Fibroblast of lung (primary cell): ENCODE data around the gene KRTAP4-4. TPM values are rescaled to one million over a fixed set of nuclear protein-coding genes. Genes with fewer than 3 reads are reported as not detected.

Experiments
- DNase-seq, 2 donors: peaks; one replicate each; pipeline versions ENCODE4 v3.0.0 to v3.0.0-alpha.2; 2010; ENCODE audit warnings: low read depth in 2 of 2
- H2AFZ ChIP-seq: 2 replicates; pipeline ENCODE4 v1.5.1; 2012; ENCODE audit warnings: low read length, control low read depth, inconsistent platforms
- H3K27ac ChIP-seq: 2 replicates; pipeline ENCODE4 v1.5.1; 2011; ENCODE audit warnings: low read length, control low read depth; ENCODE audit not compliant: insufficient read depth
- H3K27me3 ChIP-seq: 2 replicates; pipeline ENCODE4 v1.5.1; 2011; ENCODE audit warnings: mild to moderate bottlenecking, low read length; ENCODE audit not compliant: control insufficient read depth, insufficient read depth
- H3K36me3 ChIP-seq: 2 replicates; pipeline ENCODE4 v1.5.1; 2011; ENCODE audit warnings: low read length; ENCODE audit not compliant: control insufficient read depth, insufficient read depth
- H3K4me1 ChIP-seq: 2 replicates; pipeline ENCODE4 v1.5.1; 2011; ENCODE audit warnings: low read length; ENCODE audit not compliant: control insufficient read depth, insufficient read depth; ENCODE audit errors: extremely low read depth
- H3K4me2 ChIP-seq: 2 replicates; pipeline ENCODE4 v1.5.1; 2011; ENCODE audit warnings: low read length, control low read depth; ENCODE audit not compliant: insufficient read depth; ENCODE audit errors: extremely low read depth
- H3K4me3 ChIP-seq, 4 experiments: fragments of 200-600 bp in 1 of 4; sonication (generic) in 1 of 4; replicated peaks in 1 of 4; 2 replicates each; pipeline ENCODE4 v1.5.1; 2011 to 2016; ENCODE audit warnings: low read length in 4 of 4, low read depth in 3 of 4, mild to moderate bottlenecking in 3 of 4, control low read depth in 2 of 4, inconsistent platforms in 1 of 4, mixed read lengths in 1 of 4; ENCODE audit not compliant: insufficient read depth in 1 of 4; ENCODE audit errors: control extremely low read depth in 1 of 4
- H3K79me2 ChIP-seq: 2 replicates; pipeline ENCODE4 v1.5.1; 2012; ENCODE audit warnings: mild to moderate bottlenecking, low read length, inconsistent platforms; ENCODE audit not compliant: control insufficient read depth, insufficient read depth
- H3K9ac ChIP-seq: 2 replicates; pipeline ENCODE4 v1.5.1; 2011; ENCODE audit warnings: mild to moderate bottlenecking, low read length, control low read depth; ENCODE audit not compliant: insufficient read depth
- H3K9me3 ChIP-seq: 2 replicates; pipeline ENCODE4 v1.5.1; 2012; ENCODE audit warnings: low read depth, low read length; ENCODE audit not compliant: control insufficient read depth, insufficient read depth
- H4K20me1 ChIP-seq: 2 replicates; pipeline ENCODE4 v1.5.1; 2011; ENCODE audit warnings: low read length; ENCODE audit not compliant: control insufficient read depth, insufficient read depth; ENCODE audit errors: extremely low read depth
- CTCF ChIP-seq, 2 donors: IDR thresholded peaks in 1 of 2; conservative IDR thresholded peaks in 1 of 2; 1 replicate in 1 of 2; 2 replicates in 1 of 2; pipeline ENCODE4 v1.5.1; 2011 to 2012; ENCODE audit warnings: low read length in 2 of 2, control low read depth in 1 of 2, inconsistent platforms in 1 of 2, low read depth in 1 of 2, mild to moderate bottlenecking in 1 of 2
- EZH2 ChIP-seq: IDR thresholded peaks from 2 replicates; pipeline ENCODE4 v1.5.1; 2012; ENCODE audit warnings: low read length, control low read depth, mild to moderate bottlenecking; ENCODE audit errors: missing control alignments
- polyA plus RNA-seq, 2 donors: library from polyadenylated mRNA; depleted of rRNA in 1 of 2; stranded (reverse) in 1 of 2; unstranded in 1 of 2; fragments of >200 nt; gene quantifications; 2 replicates each; pipeline ENCODE4 v1.2.1, GENCODE V29; 2011 to 2012; ENCODE audit warnings: missing spikeins in 1 of 2
- total RNA-seq: library from RNA; depleted of rRNA; stranded (reverse); fragments of >200 nt; gene quantifications from 2 replicates; pipeline ENCODE4 v1.2.1, GENCODE V29; 2014

Gene KRTAP4-4
- total and polyA plus RNA-seq, 2 donors (not counting 1 experiment from before 2014, with no cell fraction given): not detected

- no peaks in the 10 kb centered on the region for H3K9me3 ChIP-seq
- no peak overlapping the region for H2AFZ ChIP-seq
- H3K9ac ChIP-seq: no peak overlapping the region
- no peaks in the 10 kb centered on the region for H3K27me3 ChIP-seq
- no peaks in the 10 kb centered on the region for H3K79me2 ChIP-seq
- no peaks in the 10 kb centered on the region for H3K36me3 ChIP-seq
- TF ChIP-seq EZH2 (no peak), CTCF (conservative IDR thresholded peaks at IDR 0.05 in 1 of 2, IDR thresholded peaks at IDR 0.05 in 1 of 2; ENCODE audit: low read depth in 1 of 2, low read length in 2 of 2) (no peak)
- H4K20me1 ChIP-seq: no peaks in the 10 kb centered on the region
- H3K4me1 ChIP-seq: no peaks in the 10 kb centered on the region
- DNase-seq: no peak
- no peak overlapping the region for H3K4me2 ChIP-seq
- no peak overlapping the region for H3K27ac ChIP-seq
- no peak overlapping the region for H3K4me3 ChIP-seq
These were observed 44.3 kb downstream of the KRTAP4-4 start for GRCh38 chr17:41116297-41116696.

GRCh38 chr17:41111151-41111885, 49.2 kb downstream of the KRTAP4-4 start:
- Histone ChIP-seq H3K27me3 (no peaks in the 10 kb centered on the region), H3K36me3 (no peaks in the 10 kb centered on the region), H3K4me1 (peaks cover 3% of the 10 kb centered on the region), H3K79me2 (no peaks in the 10 kb centered on the region), H2AFZ (no peak overlapping the region), H3K9ac (no peak overlapping the region), H3K4me2 (no peak overlapping the region), H4K20me1 (no peaks in the 10 kb centered on the region), H3K9me3 (no peaks in the 10 kb centered on the region), H3K4me3 (no peak overlapping the region), H3K27ac (no peak overlapping the region)
- no peak for DNase-seq
- no peak for TF ChIP-seq EZH2

Other genes starting within 250 kb of the KRTAP4-4 start
Only the 30 nearest of the 40 such genes appear.
- not detected in 2 replicates for gene KRTAP3-1, start 151.6 kb downstream of the KRTAP4-4 start, total RNA-seq
- gene KRTAP3-1, start 151.6 kb downstream of the KRTAP4-4 start, polyA plus RNA-seq: not detected in 2 replicates
- 0.17 TPM in 1 of 2 replicates, not detected in the other for gene KRTAP1-5, start 133.5 kb downstream of the KRTAP4-4 start, total RNA-seq
- 6.2 and 6.3 TPM in 2 replicates for gene KRTAP1-5, start 133.5 kb downstream of the KRTAP4-4 start, polyA plus RNA-seq
- gene KRTAP1-4, start 130.6 kb downstream of the KRTAP4-4 start, total RNA-seq: not detected in 2 replicates
- gene KRTAP1-4, start 130.6 kb downstream of the KRTAP4-4 start, polyA plus RNA-seq: not detected in 2 replicates
- gene KRTAP1-3, start 125.9 kb downstream of the KRTAP4-4 start, total RNA-seq: not detected in 2 replicates
- not detected in 2 replicates for gene KRTAP1-3, start 125.9 kb downstream of the KRTAP4-4 start, polyA plus RNA-seq
- not detected in 2 replicates for gene KRTAP1-1, start 119.3 kb downstream of the KRTAP4-4 start, total RNA-seq
- 0.25 and 0.64 TPM in 2 replicates for gene KRTAP1-1, start 119.3 kb downstream of the KRTAP4-4 start, polyA plus RNA-seq
- not detected in 2 replicates for gene KRTAP2-1, start 113.4 kb downstream of the KRTAP4-4 start, total RNA-seq
- not detected in 2 replicates for gene KRTAP2-1, start 113.4 kb downstream of the KRTAP4-4 start, polyA plus RNA-seq
- gene KRTAP2-2, start 105.5 kb downstream of the KRTAP4-4 start, total RNA-seq: not detected in 2 replicates
- not detected in 2 replicates for gene KRTAP2-2, start 105.5 kb downstream of the KRTAP4-4 start, polyA plus RNA-seq
- gene KRTAP2-3, start 100.6 kb downstream of the KRTAP4-4 start, total RNA-seq: not detected in 2 replicates
- gene KRTAP2-3, start 100.6 kb downstream of the KRTAP4-4 start, polyA plus RNA-seq: 0.84 and 2.6 TPM in 2 replicates
- gene KRTAP2-4, start 94.9 kb downstream of the KRTAP4-4 start, total RNA-seq: not detected in 2 replicates
- not detected in 2 replicates for gene KRTAP2-4, start 94.9 kb downstream of the KRTAP4-4 start, polyA plus RNA-seq
- gene KRTAP4-7, start 76.6 kb downstream of the KRTAP4-4 start, total RNA-seq: not detected in 2 replicates
- not detected in 2 replicates for gene KRTAP4-7, start 76.6 kb downstream of the KRTAP4-4 start, polyA plus RNA-seq
- gene KRTAP4-8, start 62.6 kb downstream of the KRTAP4-4 start, total RNA-seq: not detected in 2 replicates
- not detected in 2 replicates for gene KRTAP4-8, start 62.6 kb downstream of the KRTAP4-4 start, polyA plus RNA-seq
- not detected in 2 replicates for gene KRTAP4-16, start 58.5 kb downstream of the KRTAP4-4 start, total RNA-seq
- gene KRTAP4-16, start 58.5 kb downstream of the KRTAP4-4 start, polyA plus RNA-seq: not detected in 2 replicates
- not detected in 2 replicates for gene KRTAP4-9, start 55.4 kb downstream of the KRTAP4-4 start, total RNA-seq
- not detected in 2 replicates for gene KRTAP4-9, start 55.4 kb downstream of the KRTAP4-4 start, polyA plus RNA-seq
- gene KRTAP4-11, start 42.4 kb downstream of the KRTAP4-4 start, total RNA-seq: not detected in 2 replicates
- not detected in 2 replicates for gene KRTAP4-11, start 42.4 kb downstream of the KRTAP4-4 start, polyA plus RNA-seq
- gene KRTAP4-12, start 36.6 kb downstream of the KRTAP4-4 start, total RNA-seq: not detected in 2 replicates
- gene KRTAP4-12, start 36.6 kb downstream of the KRTAP4-4 start, polyA plus RNA-seq: 0.23 TPM in 1 of 2 replicates, not detected in the other
- not detected in 2 replicates for gene KRTAP4-6, start 20.2 kb downstream of the KRTAP4-4 start, total RNA-seq
- not detected in 2 replicates for gene KRTAP4-6, start 20.2 kb downstream of the KRTAP4-4 start, polyA plus RNA-seq
- gene KRTAP4-5, start 10.9 kb downstream of the KRTAP4-4 start, total RNA-seq: not detected in 2 replicates
- not detected in 2 replicates for gene KRTAP4-5, start 10.9 kb downstream of the KRTAP4-4 start, polyA plus RNA-seq
- gene KRTAP4-3, start 7.5 kb upstream of the KRTAP4-4 start, total RNA-seq: not detected in 2 replicates
- gene KRTAP4-3, start 7.5 kb upstream of the KRTAP4-4 start, polyA plus RNA-seq: not detected in 2 replicates
- not detected in 2 replicates for gene KRTAP4-2, start 17.5 kb upstream of the KRTAP4-4 start, total RNA-seq
- gene KRTAP4-2, start 17.5 kb upstream of the KRTAP4-4 start, polyA plus RNA-seq: not detected in 2 replicates
- not detected in 2 replicates for gene KRTAP4-1, start 24.2 kb upstream of the KRTAP4-4 start, total RNA-seq
- not detected in 2 replicates for gene KRTAP4-1, start 24.2 kb upstream of the KRTAP4-4 start, polyA plus RNA-seq
- gene KRTAP9-1, start 29.1 kb upstream of the KRTAP4-4 start, total RNA-seq: not detected in 2 replicates
- not detected in 2 replicates for gene KRTAP9-1, start 29.1 kb upstream of the KRTAP4-4 start, polyA plus RNA-seq
- not detected in 2 replicates for gene KRTAP9-2, start 65.9 kb upstream of the KRTAP4-4 start, total RNA-seq
- not detected in 2 replicates for gene KRTAP9-2, start 65.9 kb upstream of the KRTAP4-4 start, polyA plus RNA-seq
- not detected in 2 replicates for gene KRTAP9-3, start 71.7 kb upstream of the KRTAP4-4 start, total RNA-seq
- gene KRTAP9-3, start 71.7 kb upstream of the KRTAP4-4 start, polyA plus RNA-seq: not detected in 2 replicates
- gene KRTAP9-8, start 77.3 kb upstream of the KRTAP4-4 start, total RNA-seq: not detected in 2 replicates
- not detected in 2 replicates for gene KRTAP9-8, start 77.3 kb upstream of the KRTAP4-4 start, polyA plus RNA-seq
- gene KRTAP9-4, start 88.9 kb upstream of the KRTAP4-4 start, total RNA-seq: not detected in 2 replicates
- not detected in 2 replicates for gene KRTAP9-4, start 88.9 kb upstream of the KRTAP4-4 start, polyA plus RNA-seq
- gene KRTAP9-9, start 94.6 kb upstream of the KRTAP4-4 start, total RNA-seq: not detected in 2 replicates
- not detected in 2 replicates for gene KRTAP9-9, start 94.6 kb upstream of the KRTAP4-4 start, polyA plus RNA-seq
- gene KRTAP9-6, start 104.6 kb upstream of the KRTAP4-4 start, total RNA-seq: not detected in 2 replicates
- gene KRTAP9-6, start 104.6 kb upstream of the KRTAP4-4 start, polyA plus RNA-seq: not detected in 2 replicates
- not detected in 2 replicates for gene KRTAP9-7, start 115.0 kb upstream of the KRTAP4-4 start, total RNA-seq
- not detected in 2 replicates for gene KRTAP9-7, start 115.0 kb upstream of the KRTAP4-4 start, polyA plus RNA-seq
- not detected in 2 replicates for gene KRTAP29-1, start 142.1 kb upstream of the KRTAP4-4 start, total RNA-seq
- gene KRTAP29-1, start 142.1 kb upstream of the KRTAP4-4 start, polyA plus RNA-seq: not detected in 2 replicates
- not detected in 2 replicates for gene KRTAP16-1, start 148.6 kb upstream of the KRTAP4-4 start, total RNA-seq
- not detected in 2 replicates for gene KRTAP16-1, start 148.6 kb upstream of the KRTAP4-4 start, polyA plus RNA-seq